GM21515 (cell line): ENCODE data around the gene RNF14.
A peak's percentile ranks its signal among the peaks of the same experiment; 100 is the strongest.

ENCODE experiments used
- ATAC-seq: cut with Tn5 transposase; IDR thresholded peaks from one replicate; pipeline ENCODE4 v1.9.1; 2021; ENCODE audit not compliant: unreplicated experiment

RNF14 gene

GRCh38 chr5:141947316-141947715 is 21.6 kb upstream of the RNF14 start:
- no peak for ATAC-seq

DNA sequence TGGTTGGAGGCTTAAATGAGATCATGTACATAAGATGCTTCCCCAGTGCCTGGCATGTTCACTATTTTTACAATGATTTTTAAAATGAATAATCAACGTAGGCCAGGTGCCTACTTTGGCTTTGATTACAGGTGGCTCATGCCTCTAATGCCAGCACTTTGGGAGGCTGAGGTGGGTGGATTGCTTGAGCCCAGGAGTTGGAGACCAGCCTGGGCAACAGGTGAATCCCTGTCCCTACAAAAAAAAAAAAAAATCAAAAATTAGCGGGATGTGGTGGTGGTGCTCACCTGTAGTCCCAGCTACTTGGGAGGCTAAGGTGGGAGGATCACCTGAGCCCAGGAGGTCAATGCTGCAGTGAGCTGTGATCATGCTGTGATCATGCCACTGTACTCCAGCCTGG is 20.1 kb upstream of the RNF14 start:
- no peak for ATAC-seq

DNA sequence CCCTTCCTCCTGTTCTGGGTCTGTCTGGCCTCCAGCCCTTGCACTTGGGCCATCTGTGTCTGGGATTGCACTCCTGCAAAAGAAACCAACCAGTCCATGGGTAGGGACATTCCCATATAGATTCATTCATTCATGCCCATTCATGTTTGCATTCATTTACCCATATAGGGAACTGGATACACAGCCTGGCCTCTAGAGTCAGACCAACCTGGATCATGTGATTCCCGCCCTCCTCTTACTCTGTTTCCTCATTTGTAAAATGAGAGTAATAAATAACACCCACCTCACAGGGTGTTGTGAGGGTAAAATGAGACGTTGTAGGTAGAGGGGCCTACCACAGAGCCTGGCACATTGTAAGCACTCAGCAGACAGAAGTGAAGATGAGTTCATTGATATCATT is 19.4 kb upstream of the RNF14 start:
- ATAC-seq = no peak

- ATAC-seq = no peak
Observed at GRCh38 chr5:141950207-141951005, 18.5 kb upstream of the RNF14 start.

GRCh38 chr5:141951332-141951781 is 17.5 kb upstream of the RNF14 start:
- peak; percentile 74 for ATAC-seq

GRCh38 chr5:141952020-141952419 is 16.9 kb upstream of the RNF14 start:
- no peak for ATAC-seq

- ATAC-seq = no peak
Observed at GRCh38 chr5:141954194-141954593, 14.7 kb upstream of the RNF14 start.

- ATAC-seq = no peak
Observed at GRCh38 chr5:141957367-141957996, 11.4 kb upstream of the RNF14 start.

GRCh38 chr5:141958113-141958512 is 10.8 kb upstream of the RNF14 start, which contains the start of gene PCDH12:
Gene PCDH12 (minus strand): TSS chr5:141958202. CDS start chr5:141957851, 351 bp downstream.
- ATAC-seq = no peak

GRCh38 chr5:141958546-141959172 is 10.2 kb upstream of the RNF14 start:
- no peak for ATAC-seq

GRCh38 chr5:141960018-141960417 is 8.9 kb upstream of the RNF14 start:
- no peak for ATAC-seq

- ATAC-seq = peak; percentile 94
Observed at GRCh38 chr5:141960449-141961323, 8.2 kb upstream of the RNF14 start.

DNA sequence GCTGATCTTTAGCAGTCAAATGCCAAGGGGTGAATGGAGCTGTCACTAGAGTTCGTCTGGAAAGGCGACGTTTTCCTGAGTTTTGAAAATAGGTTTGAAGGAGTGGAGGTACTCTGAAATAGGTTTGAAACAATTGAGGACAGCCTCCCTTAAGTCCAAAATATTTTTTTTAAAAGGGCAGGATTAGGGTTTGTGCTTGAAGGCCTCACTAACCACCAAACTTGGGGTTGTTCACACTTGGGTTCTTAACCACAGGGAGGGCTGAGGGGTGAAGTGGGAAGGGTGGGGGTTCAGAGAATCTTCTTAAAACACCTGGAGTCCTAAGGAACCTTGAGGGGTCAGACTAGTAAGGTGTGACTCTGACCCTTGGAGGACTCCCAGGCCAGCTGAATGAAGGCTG is 7.4 kb upstream of the RNF14 start:
- ATAC-seq = no peak

GRCh38 chr5:141963701-141964100 is 5.2 kb upstream of the RNF14 start:
- no peak for ATAC-seq

DNA sequence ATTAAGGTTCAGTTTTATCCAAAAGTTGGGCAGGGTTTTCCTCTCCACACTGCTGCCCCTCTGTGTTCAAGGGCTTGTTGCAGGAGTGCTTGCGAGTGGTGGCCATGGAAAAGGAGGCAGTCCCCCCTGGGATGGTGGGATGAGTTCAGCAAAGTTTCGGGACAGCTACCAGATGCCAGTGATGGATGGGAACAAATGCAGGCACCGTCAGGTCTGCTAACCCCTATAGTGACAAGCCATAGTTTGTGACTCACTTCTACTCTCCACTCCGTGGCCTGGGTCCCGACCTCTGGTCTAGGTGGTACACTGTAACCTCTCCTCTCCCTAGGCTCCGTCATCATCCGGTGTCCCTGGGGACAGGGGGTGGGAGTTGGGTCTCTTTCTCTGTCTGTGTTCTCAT is 3.8 kb upstream of the RNF14 start:
- ATAC-seq = no peak

- no peak for ATAC-seq
Observed at GRCh38 chr5:141966275-141966962, 2.5 kb upstream of the RNF14 start.

DNA sequence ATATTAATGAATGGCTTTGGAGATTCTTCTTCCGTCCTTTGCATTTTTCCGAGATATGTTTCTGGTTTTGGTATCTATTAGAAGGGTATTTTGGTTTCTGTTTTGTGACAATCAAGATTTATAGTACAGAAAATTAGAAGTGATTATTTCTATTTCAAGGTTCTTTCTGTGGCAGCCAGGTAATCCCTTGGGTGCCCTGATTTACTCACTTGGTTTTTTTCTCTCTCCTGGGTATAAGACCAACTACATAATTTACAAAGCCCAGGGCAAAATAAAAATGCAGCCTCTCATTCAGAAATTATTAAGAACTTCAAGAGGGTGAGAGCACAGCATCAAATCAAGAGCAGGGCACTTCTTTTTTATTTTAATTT is 2.0 kb upstream of the RNF14 start:
- ATAC-seq = no peak

DNA sequence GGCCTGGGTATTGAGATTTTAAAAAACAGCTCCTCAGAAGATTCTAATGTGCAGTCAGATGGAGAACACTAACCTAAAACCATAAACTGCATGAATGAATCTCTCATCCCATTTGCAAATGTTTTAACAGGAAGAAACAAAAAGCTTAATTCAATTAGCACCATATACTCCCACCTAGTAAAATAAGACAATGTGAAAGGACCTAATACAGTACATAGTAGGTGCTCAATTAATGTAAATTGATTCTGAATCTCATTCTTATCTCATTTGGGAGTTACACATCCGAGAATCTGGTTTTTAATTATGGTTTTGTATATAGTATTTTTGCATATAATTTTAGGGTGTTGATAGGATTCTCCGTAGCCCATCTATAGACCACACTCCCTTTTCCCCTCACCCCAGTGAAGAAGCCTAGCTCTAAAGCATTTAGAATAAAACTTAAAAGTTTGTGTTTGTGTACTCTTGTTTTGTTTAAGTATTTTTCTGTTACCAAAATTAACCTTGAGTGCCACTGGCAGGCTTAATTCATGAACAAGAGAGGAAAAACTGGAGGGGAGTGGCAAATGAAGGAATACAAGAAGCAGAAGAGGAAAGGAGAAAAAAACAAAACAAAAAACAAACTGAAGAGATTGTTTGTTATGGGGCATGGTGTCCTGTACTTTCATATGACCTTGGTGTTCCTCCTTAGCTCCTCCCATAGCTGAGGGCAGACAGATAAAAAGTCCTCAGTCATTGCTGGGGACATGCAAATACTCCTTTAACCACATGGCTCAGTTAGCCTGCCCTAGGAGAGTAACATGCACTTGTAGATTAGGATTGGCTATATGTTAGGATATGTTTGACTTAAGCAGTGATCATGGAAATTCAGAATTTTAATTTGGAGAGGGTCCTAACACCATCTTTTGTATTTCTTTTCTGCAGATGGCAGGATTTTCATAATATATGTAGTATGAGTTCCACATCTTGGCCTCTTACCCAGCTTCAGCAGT is 1.2 kb downstream of the RNF14 start:
- ATAC-seq = peak; percentile 52

- ATAC-seq = no peak
Observed at GRCh38 chr5:141973871-141974595, 5.1 kb downstream of the RNF14 start.
